Ishikawa (cell line): ENCODE measurements around the gene CACNG7.

Source experiments
- REST ChIP-seq: IDR thresholded peaks from 2 replicates; pipeline ENCODE4 v1.6.1; 2012; ENCODE audit warnings: low read depth, mild to moderate bottlenecking
- TAF1 ChIP-seq: IDR thresholded peaks from 2 replicates; pipeline ENCODE4 v1.6.1; 2012; ENCODE audit warnings: low read depth, mild to moderate bottlenecking

- TF ChIP-seq TAF1 (no peak), REST (no peak)
Observed at GRCh38 chr19:53983457-53984289, 74.6 kb downstream of the CACNG7 start.
